K562 (cell line): ENCODE results near the gene NF2. TPM values are rescaled to one million over a fixed set of nuclear protein-coding genes. Genes with fewer than 3 reads are reported as not detected.

ENCODE experiments used
- ATAC-seq: fragments of 200-7000 bp; cut with Tn5 transposase; 3 replicates; pipeline ENCODE4 v1.9.1; 2020; ENCODE audit warnings: moderate library complexity
- BruUV-seq: library from RNA; stranded (reverse); fragments of 400-500 nt; replicated peaks from 2 replicates; lab custom pipeline; 2021; lab: Mats Ljungman, UMichigan
- CTCF ChIA-PET: fragments of 300-600 bp; formaldehyde crosslinking; extraction: SDS; loops from one replicate; lab custom pipeline; 2021; ENCODE audit warnings: low intra/inter-chr PET ratio; lab: Yijun Ruan, JAX
- POLR2A ChIA-PET: fragments of 300-600, 350-650 bp; sonication (Branson Sonifier 250); formaldehyde crosslinking; extraction: SDS; loops from one replicate; lab custom pipeline; 2021; ENCODE audit warnings: antibody characterized with exemption, inconsistent platforms; lab: Yijun Ruan, JAX
- DNase-seq, 4 experiments: peaks; one replicate each; pipeline versions ENCODE4 v3.0.0 to v3.0.0-alpha.2; 2011 to 2018; ENCODE audit warnings: low spot score in 3 of 4, mixed read lengths in 3 of 4; ENCODE audit errors: extremely low read depth in 1 of 4
- FAIRE-seq: peaks from 2 replicates; lab custom pipeline; 2011; peaks lifted over from hg19 to GRCh38; lab: Jason Lieb, UNC
- H2AFZ ChIP-seq: 2 replicates; pipeline ENCODE4 v1.6.0; 2011; ENCODE audit warnings: low read depth, low read length, control low read depth, inconsistent platforms
- H3K27ac ChIP-seq: fragments of 200-600 bp; 3 replicates; pipeline ENCODE4 v1.8.0; 2011; ENCODE audit warnings: low read depth, mild to moderate bottlenecking, control low read depth, inconsistent platforms, low read length, moderate library complexity, mixed read lengths; ENCODE audit errors: extremely low read depth
- H3K27me3 ChIP-seq, 2 experiments: fragments of 300-600 bp in 1 of 2; 2 replicates in 1 of 2; 3 replicates in 1 of 2; pipeline versions ENCODE4 v1.6.0 to v1.8.0; 2011; ENCODE audit warnings: inconsistent platforms in 2 of 2, low read length in 2 of 2, mild to moderate bottlenecking in 1 of 2, mixed read lengths in 1 of 2, moderate library complexity in 1 of 2; ENCODE audit not compliant: control insufficient read depth in 2 of 2, insufficient read depth in 2 of 2
- H3K36me3 ChIP-seq: fragments of 300-600 bp; 3 replicates; pipeline ENCODE4 v1.8.0; 2011; ENCODE audit warnings: mild to moderate bottlenecking, low read length, inconsistent platforms; ENCODE audit not compliant: control insufficient read depth, insufficient read depth
- H3K4me1 ChIP-seq, 2 experiments: fragments of 200-600 bp in 1 of 2; replicated peaks in 1 of 2; 2 replicates in 1 of 2; 3 replicates in 1 of 2; pipeline versions ENCODE4 v1.5.1 to v1.8.0; 2011; ENCODE audit warnings: inconsistent platforms in 2 of 2, low read length in 2 of 2, mild to moderate bottlenecking in 1 of 2, mixed read lengths in 1 of 2, moderate library complexity in 1 of 2; ENCODE audit not compliant: control insufficient read depth in 2 of 2, insufficient read depth in 2 of 2
- H3K4me2 ChIP-seq: 2 replicates; pipeline ENCODE4 v1.6.1; 2011; ENCODE audit warnings: low read length, control low read depth, inconsistent platforms, mixed read lengths; ENCODE audit not compliant: insufficient read depth
- H3K4me3 ChIP-seq: fragments of 200-600 bp; sonication (generic), shearing (Covaris generic); 2 replicates; pipeline ENCODE4 v1.5.1; 2016; ENCODE audit warnings: control low read depth, inconsistent platforms
- H3K79me2 ChIP-seq: fragments of 200-600 bp; 3 replicates; pipeline ENCODE4 v1.8.0; 2011; ENCODE audit warnings: low read length, inconsistent platforms; ENCODE audit not compliant: control insufficient read depth, insufficient read depth
- H3K9ac ChIP-seq, 2 experiments: 2 replicates each; pipeline versions ENCODE4 v1.6.0 to v1.6.1; 2011; ENCODE audit warnings: low read depth in 2 of 2, low read length in 2 of 2, control low read depth in 1 of 2, inconsistent platforms in 1 of 2, mild to moderate bottlenecking in 1 of 2, mixed read lengths in 1 of 2; ENCODE audit not compliant: insufficient read depth in 1 of 2
- H3K9me1 ChIP-seq: one replicate; pipeline ENCODE4 v1.6.0; 2011; ENCODE audit warnings: inconsistent platforms, mild to moderate bottlenecking, low read length, moderate library complexity; ENCODE audit not compliant: control insufficient read depth, insufficient read depth
- H3K9me3 ChIP-seq: replicated peaks from 2 replicates; pipeline ENCODE4 v1.5.1; 2011; ENCODE audit warnings: low read depth, low read length, inconsistent platforms; ENCODE audit not compliant: control insufficient read depth, insufficient read depth
- H4K20me1 ChIP-seq: replicated peaks from 2 replicates; pipeline ENCODE4 v1.6.1; 2011; ENCODE audit warnings: low read length, inconsistent platforms, mixed read lengths; ENCODE audit not compliant: control insufficient read depth, insufficient read depth
- RAD21 ChIP-seq, 2 experiments: fragments of 250-450 bp in 1 of 2; fragments of 450-650 bp in 1 of 2; sonication (Bioruptor Pico) in 1 of 2; formaldehyde crosslinking in 1 of 2; IDR thresholded peaks in 1 of 2; conservative IDR thresholded peaks in 1 of 2; 2 replicates each; pipeline versions ENCODE4 v1.4.0 to v1.8.0; 2020 to 2022; ENCODE audit warnings: mild to moderate bottlenecking in 2 of 2, moderate library complexity in 1 of 2
- SMC3 ChIP-seq: conservative IDR thresholded peaks from 2 replicates; pipeline ENCODE4 v1.6.1; 2011; ENCODE audit warnings: low read depth, low read length, improper control_type of control experiment; ENCODE audit not compliant: insufficient read depth
- ZNF165 ChIP-seq: fragments of 250-450 bp; sonication (Bioruptor Pico); IDR thresholded peaks from 2 replicates; pipeline ENCODE4 v1.4.0; 2020; ENCODE audit warnings: borderline replicate concordance
- ZNF347 ChIP-seq: fragments of 450-650 bp; formaldehyde crosslinking; IDR thresholded peaks from 2 replicates; pipeline ENCODE4 v1.4.0; 2020; ENCODE audit warnings: low read depth, mild to moderate bottlenecking, moderate library complexity
- WGBS: fragments of 100-300 bp; shearing (Covaris generic); methylation state at CpG from one replicate; pipeline ENCODE4 v1.1.6; 2016; ENCODE audit warnings: low coverage, mixed read lengths; ENCODE audit not compliant: insufficient coverage; ENCODE audit errors: missing lambda C conversion rate; 5-methylcytosine and 5-hydroxymethylcytosine counted together
- in situ Hi-C: fragments of 300-500 bp; cut with MboI; formaldehyde crosslinking; loops from 4 replicates; pipeline ENCODE4 v1.15.0; 2018; ENCODE audit warnings: inconsistent platforms, mixed read lengths
- intact Hi-C: fragments of 100-400 bp; cut with micrococcal nuclease; formaldehyde crosslinking; loops from 2 replicates; pipeline ENCODE4 v1.14.2; 2022
- polyA plus RNA-seq, 8 experiments: library from polyadenylated mRNA; depleted of rRNA in 4 of 8; stranded (reverse) in 5 of 8; unstranded in 3 of 8; fragments of >200 nt; fragmentation: Nextera tagmentation in 2 of 8; fragmentation: Illumina TruSeq in 1 of 8; extraction: Ambion mirVana in 2 of 8; extraction: Trizol in 1 of 8; gene quantifications; 2 replicates each; pipeline versions ENCODE4 v1.2.1 to v1.2.3, GENCODE V29; 2011 to 2014; ENCODE audit warnings: inconsistent platforms in 1 of 8, missing spikeins in 1 of 8
- total RNA-seq, 7 experiments: library from RNA; depleted of rRNA in 6 of 7; stranded (reverse); fragments of >200 nt in 6 of 7; fragmentation: Illumina TruSeq in 2 of 7; extraction: Trizol in 2 of 7; gene quantifications; 2 replicates each; pipeline versions ENCODE4 v1.2.1 to v1.2.3, GENCODE V29; 2011 to 2021; ENCODE audit warnings: low replicate concordance in 1 of 7
- TF ChIP-seq, protein P1 (sequence below), 2 experiments: fragments of 450-650 bp; formaldehyde crosslinking in 1 of 2; IDR thresholded peaks; 2 replicates each; pipeline versions ENCODE4 v1.4.0 to v1.6.1; 2014 to 2020; ENCODE audit warnings: mild to moderate bottlenecking in 2 of 2, borderline replicate concordance in 1 of 2, low read depth in 1 of 2
- TF ChIP-seq, protein P2 (sequence below), 3 experiments: IDR thresholded peaks in 2 of 3; conservative IDR thresholded peaks in 1 of 3; 2 replicates each; pipeline ENCODE4 v1.5.1; 2011 to 2012; ENCODE audit warnings: low read length in 3 of 3, mild to moderate bottlenecking in 3 of 3, control low read depth in 2 of 3, improper control_type of control experiment in 1 of 3, inconsistent platforms in 1 of 3, low read depth in 1 of 3, mixed read lengths in 1 of 3, moderate library complexity in 1 of 3; ENCODE audit not compliant: insufficient read depth in 2 of 3
- TF ChIP-seq, protein P3 (sequence below): fragments of 450-650 bp; formaldehyde crosslinking; IDR thresholded peaks from 2 replicates; pipeline ENCODE4 v1.4.0; 2020; ENCODE audit warnings: mild to moderate bottlenecking, moderate library complexity

The NF2 gene
- total and polyA plus RNA-seq, 9 of the 15 experiments (the other 6 are each of a cell fraction or from before 2014, with no cell fraction given): 2.2 to 32.5 (median 15.2) TPM

DNA sequence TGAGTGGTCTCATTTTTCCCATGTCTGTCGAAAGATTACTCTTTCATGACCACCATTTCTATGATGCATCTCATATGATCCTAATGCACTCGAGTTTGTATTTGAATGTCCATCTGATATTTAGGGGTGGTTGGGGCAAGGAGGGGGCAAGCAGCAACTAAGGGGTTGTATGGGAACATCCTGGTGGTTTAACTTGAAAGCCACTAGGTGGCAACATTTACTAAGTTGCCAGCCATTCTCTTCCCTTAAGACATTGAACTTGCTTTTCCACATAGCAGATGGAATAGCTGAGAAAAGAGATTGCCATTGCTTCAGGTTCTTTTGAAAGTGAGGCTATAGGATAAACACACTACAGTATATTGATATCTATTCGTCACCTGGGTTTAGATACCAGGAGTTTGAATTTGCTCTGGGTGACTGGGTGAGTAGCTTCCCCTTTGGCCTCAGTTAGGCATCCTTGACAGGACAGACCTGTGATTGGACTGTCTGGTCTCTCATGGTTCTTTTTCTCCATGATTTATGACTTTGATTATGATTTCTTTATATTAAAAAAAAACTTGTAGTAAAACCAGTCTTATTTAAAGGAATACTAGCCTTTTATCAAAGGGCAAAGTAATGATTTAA is 32.4 kb downstream of the NF2 start:
- WGBS: 16% methylated on average over 3 of the region's 3 CpGs
- intact Hi-C loops: loop anchor here (2.0 kb wide), 1 partner anchor 453 kb away; no protein-coding TSS in a partner anchor
- H3K9ac ChIP-seq: no peak overlapping the region
- no peak overlapping the region for H3K4me3 ChIP-seq
- H2AFZ ChIP-seq: no peak overlapping the region
- peaks cover 0 to 9% of the 10 kb centered on the region in 2 experiments; a peak in 3 of 5 replicates for H3K4me1 ChIP-seq
- BruUV-seq: no TSS peak
- ATAC-seq (peak; percentile 82), FAIRE-seq (peak; percentile 67), DNase-seq (peak; percentile 29 to 41 (median 36))
- H3K9me3 ChIP-seq: no peaks in the 10 kb centered on the region
- H3K27me3 ChIP-seq: no peaks in the 10 kb centered on the region
- ChIA-PET CTCF (interaction anchor here (0.6 to 2.6 kb wide), 5 partner anchors 124 to 619 kb away, joined by 3 to 16 read pairs (median 4); no protein-coding TSS in a partner anchor), POLR2A (no interaction called here)
- in situ Hi-C loops: no loop called here
- H3K9me1 ChIP-seq: no peaks in the 10 kb centered on the region
- H3K27ac ChIP-seq: no peak overlapping the region
- peaks cover 45% of the 10 kb centered on the region for H3K79me2 ChIP-seq
- peaks cover 34% of the 10 kb centered on the region; the same call in 2 of the 3 replicates for H3K36me3 ChIP-seq
- H3K4me2 ChIP-seq: no peak overlapping the region
- peaks cover 15% of the 10 kb centered on the region; the same call in 1 of the 2 replicates for H4K20me1 ChIP-seq
- 0 out of 2 replicates have a peak, but pooled peaks have one; percentile 35 for TF ChIP-seq SMC3
- no peak for TF ChIP-seq ZNF165 (CRISPR knock-in tag)
- peak; percentile 49 to 68 for TF ChIP-seq RAD21 (CRISPR knock-in tag; conservative IDR thresholded peaks at IDR 0.05 in 1 of 2, IDR thresholded peaks at IDR 0.05 in 1 of 2)
- TF ChIP-seq, protein P1, sequence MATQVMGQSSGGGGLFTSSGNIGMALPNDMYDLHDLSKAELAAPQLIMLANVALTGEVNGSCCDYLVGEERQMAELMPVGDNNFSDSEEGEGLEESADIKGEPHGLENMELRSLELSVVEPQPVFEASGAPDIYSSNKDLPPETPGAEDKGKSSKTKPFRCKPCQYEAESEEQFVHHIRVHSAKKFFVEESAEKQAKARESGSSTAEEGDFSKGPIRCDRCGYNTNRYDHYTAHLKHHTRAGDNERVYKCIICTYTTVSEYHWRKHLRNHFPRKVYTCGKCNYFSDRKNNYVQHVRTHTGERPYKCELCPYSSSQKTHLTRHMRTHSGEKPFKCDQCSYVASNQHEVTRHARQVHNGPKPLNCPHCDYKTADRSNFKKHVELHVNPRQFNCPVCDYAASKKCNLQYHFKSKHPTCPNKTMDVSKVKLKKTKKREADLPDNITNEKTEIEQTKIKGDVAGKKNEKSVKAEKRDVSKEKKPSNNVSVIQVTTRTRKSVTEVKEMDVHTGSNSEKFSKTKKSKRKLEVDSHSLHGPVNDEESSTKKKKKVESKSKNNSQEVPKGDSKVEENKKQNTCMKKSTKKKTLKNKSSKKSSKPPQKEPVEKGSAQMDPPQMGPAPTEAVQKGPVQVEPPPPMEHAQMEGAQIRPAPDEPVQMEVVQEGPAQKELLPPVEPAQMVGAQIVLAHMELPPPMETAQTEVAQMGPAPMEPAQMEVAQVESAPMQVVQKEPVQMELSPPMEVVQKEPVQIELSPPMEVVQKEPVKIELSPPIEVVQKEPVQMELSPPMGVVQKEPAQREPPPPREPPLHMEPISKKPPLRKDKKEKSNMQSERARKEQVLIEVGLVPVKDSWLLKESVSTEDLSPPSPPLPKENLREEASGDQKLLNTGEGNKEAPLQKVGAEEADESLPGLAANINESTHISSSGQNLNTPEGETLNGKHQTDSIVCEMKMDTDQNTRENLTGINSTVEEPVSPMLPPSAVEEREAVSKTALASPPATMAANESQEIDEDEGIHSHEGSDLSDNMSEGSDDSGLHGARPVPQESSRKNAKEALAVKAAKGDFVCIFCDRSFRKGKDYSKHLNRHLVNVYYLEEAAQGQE (IDR thresholded peaks at IDR 0.05; ENCODE audit: borderline replicate concordance): peak; percentile 38; the same call in 1 of the 2 replicates
- TF ChIP-seq, protein P1 (CRISPR knock-in tag; IDR thresholded peaks at IDR 0.05; ENCODE audit: low read depth): no peak
- TF ChIP-seq, protein P2, sequence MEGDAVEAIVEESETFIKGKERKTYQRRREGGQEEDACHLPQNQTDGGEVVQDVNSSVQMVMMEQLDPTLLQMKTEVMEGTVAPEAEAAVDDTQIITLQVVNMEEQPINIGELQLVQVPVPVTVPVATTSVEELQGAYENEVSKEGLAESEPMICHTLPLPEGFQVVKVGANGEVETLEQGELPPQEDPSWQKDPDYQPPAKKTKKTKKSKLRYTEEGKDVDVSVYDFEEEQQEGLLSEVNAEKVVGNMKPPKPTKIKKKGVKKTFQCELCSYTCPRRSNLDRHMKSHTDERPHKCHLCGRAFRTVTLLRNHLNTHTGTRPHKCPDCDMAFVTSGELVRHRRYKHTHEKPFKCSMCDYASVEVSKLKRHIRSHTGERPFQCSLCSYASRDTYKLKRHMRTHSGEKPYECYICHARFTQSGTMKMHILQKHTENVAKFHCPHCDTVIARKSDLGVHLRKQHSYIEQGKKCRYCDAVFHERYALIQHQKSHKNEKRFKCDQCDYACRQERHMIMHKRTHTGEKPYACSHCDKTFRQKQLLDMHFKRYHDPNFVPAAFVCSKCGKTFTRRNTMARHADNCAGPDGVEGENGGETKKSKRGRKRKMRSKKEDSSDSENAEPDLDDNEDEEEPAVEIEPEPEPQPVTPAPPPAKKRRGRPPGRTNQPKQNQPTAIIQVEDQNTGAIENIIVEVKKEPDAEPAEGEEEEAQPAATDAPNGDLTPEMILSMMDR (IDR thresholded peaks at IDR 0.05 in 2 of 3, conservative IDR thresholded peaks at IDR 0.05 in 1 of 3; ENCODE audit: insufficient read depth in 2 of 3, low read depth in 1 of 3, low read length in 3 of 3): peak; percentile 58 to 69 (median 63)
- TF ChIP-seq, protein P3, sequence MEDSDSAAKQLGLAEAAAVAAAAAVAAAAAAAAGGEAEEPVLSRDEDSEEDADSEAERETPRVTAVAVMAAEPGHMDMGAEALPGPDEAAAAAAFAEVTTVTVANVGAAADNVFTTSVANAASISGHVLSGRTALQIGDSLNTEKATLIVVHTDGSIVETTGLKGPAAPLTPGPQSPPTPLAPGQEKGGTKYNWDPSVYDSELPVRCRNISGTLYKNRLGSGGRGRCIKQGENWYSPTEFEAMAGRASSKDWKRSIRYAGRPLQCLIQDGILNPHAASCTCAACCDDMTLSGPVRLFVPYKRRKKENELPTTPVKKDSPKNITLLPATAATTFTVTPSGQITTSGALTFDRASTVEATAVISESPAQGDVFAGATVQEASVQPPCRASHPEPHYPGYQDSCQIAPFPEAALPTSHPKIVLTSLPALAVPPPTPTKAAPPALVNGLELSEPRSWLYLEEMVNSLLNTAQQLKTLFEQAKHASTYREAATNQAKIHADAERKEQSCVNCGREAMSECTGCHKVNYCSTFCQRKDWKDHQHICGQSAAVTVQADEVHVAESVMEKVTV (CRISPR knock-in tag): peak; percentile 39
- no peak for TF ChIP-seq ZNF347 (CRISPR knock-in tag)
